ES-I3 (cell line): ENCODE measurements around the gene VPS39.

Experiments used
- H3K36me3 ChIP-seq: 2 replicates; pipeline ENCODE4 v1.6.1; 2013; ENCODE audit warnings: mild to moderate bottlenecking, low read length, control low read depth, moderate library complexity; ENCODE audit not compliant: insufficient read depth
- H3K4me1 ChIP-seq: 2 replicates; pipeline ENCODE4 v1.6.1; 2013; ENCODE audit warnings: mild to moderate bottlenecking, control low read depth, low read length; ENCODE audit not compliant: insufficient read depth
- H3K9ac ChIP-seq: 2 replicates; pipeline ENCODE4 v1.6.1; 2013; ENCODE audit warnings: low read depth, mild to moderate bottlenecking, low read length, moderate library complexity
- H3K9me3 ChIP-seq: 2 replicates; pipeline ENCODE4 v1.6.1; 2013; ENCODE audit warnings: mild to moderate bottlenecking, low read length, moderate library complexity; ENCODE audit not compliant: control insufficient read depth, insufficient read depth

The VPS39 gene

DNA sequence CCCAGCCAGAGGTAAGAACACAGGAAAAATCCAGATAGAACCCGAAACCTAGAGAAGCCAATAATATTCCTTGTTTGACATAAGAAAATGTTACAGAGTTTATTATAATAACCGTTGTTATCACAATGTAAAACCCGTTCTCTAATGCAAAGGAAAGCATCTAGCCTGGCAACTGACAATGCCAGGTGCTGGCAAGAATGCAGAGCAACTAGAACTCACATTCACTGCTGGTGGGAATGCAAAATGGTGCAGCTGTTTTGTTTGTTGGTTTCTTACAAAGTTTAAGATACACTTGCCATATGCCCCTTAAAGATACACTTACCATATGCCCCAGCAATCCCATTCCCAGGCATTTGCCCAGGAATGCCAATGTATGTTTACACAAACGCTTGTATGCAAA, 23.4 kb downstream of the VPS39 start:
- no peaks in the 10 kb centered on the region for H3K4me1 ChIP-seq
- H3K9ac ChIP-seq: no peak overlapping the region
- no peaks in the 10 kb centered on the region; the same call in 1 of the 2 replicates for H3K36me3 ChIP-seq
- no peaks in the 10 kb centered on the region for H3K9me3 ChIP-seq

DNA sequence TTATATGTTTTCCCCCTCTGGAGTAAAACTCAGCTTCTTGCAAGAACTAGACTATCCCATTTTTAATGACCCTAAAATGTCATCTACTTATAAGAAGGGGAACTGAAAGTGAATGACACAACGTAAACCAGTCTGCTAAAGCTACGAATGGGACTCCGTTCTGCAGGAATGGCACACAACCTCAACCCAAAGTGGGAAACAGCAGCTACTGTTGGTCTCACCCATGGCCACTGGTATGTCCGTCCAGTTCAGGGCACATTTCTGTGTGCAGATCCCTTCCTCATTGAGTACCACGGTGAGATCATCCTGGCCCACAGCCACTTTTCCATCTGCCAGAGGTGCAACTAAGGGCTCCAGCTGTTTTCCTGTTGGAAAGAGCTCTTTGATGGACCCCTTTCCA, 23.8 kb downstream of the VPS39 start:
- Histone ChIP-seq H3K9ac (no peak overlapping the region), H3K36me3 (no peaks in the 10 kb centered on the region; the same call in 1 of the 2 replicates), H3K4me1 (no peaks in the 10 kb centered on the region), H3K9me3 (no peaks in the 10 kb centered on the region)

DNA sequence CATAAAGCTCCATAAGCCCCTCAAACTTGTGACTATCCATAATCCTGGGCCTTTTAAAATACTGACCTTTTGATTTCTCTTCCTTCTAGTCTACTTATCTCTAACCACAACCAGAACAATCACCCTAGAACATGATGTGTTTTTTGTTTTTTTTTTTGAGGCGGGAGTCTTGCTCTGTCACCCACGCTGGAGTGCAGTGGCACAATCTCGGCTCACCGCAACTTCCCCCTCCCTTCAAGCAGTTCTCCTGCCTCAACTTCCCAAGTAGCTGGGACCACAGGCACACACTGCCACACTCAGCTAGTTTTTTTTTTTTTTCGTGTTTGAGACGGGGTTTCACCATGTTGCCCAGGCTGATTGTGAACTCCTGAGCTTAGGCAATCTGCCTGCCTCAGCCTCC, 25.1 kb downstream of the VPS39 start:
- Histone ChIP-seq H3K4me1 (no peaks in the 10 kb centered on the region), H3K9ac (no peak overlapping the region), H3K36me3 (no peaks in the 10 kb centered on the region; the same call in 1 of the 2 replicates), H3K9me3 (no peaks in the 10 kb centered on the region)

DNA sequence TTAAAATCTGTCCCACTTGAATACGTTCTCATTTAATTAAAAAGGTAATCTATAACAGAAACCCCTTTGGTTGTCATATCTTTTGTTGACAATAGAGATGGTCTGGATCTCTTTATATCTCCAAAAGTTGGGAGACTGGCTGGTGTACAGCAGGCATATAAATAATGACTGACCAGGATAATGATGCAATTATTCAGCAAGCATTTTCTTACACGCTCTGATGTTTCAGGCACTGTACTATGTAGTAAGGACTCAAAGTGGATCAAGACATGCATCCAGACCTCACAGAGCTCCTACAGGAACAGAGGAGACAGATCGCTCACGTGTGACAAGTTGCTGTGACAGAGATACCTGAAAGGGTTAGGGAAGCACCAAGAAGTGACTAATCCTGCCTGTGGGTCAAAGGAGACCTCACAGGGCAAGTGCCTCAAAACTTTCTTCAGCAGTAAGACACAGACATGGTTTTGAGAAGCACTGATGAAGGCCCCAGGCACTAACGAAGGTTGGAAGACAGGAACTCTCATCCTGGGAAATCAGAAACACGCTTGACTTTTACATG, 25.7 kb downstream of the VPS39 start:
- Histone ChIP-seq H3K4me1 (no peaks in the 10 kb centered on the region), H3K36me3 (no peaks in the 10 kb centered on the region; the same call in 1 of the 2 replicates), H3K9me3 (no peaks in the 10 kb centered on the region), H3K9ac (no peak overlapping the region)

DNA sequence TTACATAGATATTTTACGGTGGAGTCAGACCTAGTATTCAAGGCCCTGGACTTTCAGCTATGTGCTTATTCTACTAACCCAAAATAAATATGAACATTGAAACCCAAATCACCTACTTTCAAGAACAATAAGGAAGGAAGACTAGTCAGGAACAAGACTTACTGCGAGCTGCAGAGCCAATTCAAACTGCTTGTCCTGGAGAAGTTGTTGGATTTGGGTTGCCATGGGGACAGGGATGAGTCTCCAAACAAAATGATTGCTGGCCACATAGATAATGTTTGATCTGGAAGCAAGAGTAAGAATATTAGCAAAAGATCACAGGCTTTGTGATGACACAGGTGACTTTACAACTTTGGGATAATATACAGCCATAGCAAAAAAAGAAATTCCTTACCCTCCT, 30.0 kb downstream of the VPS39 start:
- H3K36me3 ChIP-seq: peaks cover 5% of the 10 kb centered on the region; the same call in 1 of the 2 replicates
- H3K9ac ChIP-seq: no peak overlapping the region
- no peaks in the 10 kb centered on the region for H3K4me1 ChIP-seq
- no peaks in the 10 kb centered on the region for H3K9me3 ChIP-seq

DNA sequence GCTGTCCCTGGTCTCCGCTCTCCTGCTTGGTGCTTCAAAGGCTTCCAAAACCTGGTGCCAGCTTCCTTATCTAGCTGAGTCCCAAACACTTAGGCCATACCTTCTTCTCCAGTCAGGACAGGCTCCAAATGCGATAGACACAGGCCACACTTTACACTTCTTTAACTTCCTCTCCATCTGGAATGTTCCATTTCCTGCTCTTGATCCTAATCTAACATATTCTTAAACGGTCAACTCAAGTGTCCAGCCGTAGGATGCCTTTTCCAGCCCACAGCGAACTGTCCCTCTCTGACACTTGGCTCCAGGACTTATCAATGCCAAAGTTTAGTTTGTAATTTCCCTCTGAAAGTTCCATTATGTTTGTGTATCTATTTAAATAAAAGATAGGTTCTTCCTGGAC, 32.4 kb downstream of the VPS39 start:
- peaks cover 11% of the 10 kb centered on the region; the same call in 1 of the 2 replicates for H3K36me3 ChIP-seq
- no peaks in the 10 kb centered on the region for H3K9me3 ChIP-seq
- no peaks in the 10 kb centered on the region for H3K4me1 ChIP-seq
- H3K9ac ChIP-seq: no peak overlapping the region

DNA sequence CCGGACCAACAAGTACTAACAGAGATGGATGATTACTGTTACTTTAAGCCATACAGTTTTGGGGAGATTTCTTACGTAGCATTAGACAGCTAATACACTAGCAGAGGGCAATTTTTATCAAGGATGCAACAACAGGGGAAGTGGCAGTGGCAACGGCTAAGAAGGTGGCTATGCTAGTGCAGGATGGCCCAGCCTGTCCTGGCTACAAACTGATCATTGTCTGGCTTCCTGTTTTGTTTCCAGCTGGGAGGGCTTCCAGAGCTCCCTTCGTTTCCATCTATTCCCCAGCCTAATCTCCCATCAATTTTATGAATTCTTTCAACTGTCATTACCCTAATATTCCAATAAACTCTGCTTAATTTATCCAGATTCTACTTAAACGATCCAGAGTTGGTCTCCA, 35.6 kb downstream of the VPS39 start:
- Histone ChIP-seq H3K9me3 (no peaks in the 10 kb centered on the region), H3K4me1 (no peaks in the 10 kb centered on the region), H3K36me3 (peaks cover 19% of the 10 kb centered on the region), H3K9ac (no peak overlapping the region)

DNA sequence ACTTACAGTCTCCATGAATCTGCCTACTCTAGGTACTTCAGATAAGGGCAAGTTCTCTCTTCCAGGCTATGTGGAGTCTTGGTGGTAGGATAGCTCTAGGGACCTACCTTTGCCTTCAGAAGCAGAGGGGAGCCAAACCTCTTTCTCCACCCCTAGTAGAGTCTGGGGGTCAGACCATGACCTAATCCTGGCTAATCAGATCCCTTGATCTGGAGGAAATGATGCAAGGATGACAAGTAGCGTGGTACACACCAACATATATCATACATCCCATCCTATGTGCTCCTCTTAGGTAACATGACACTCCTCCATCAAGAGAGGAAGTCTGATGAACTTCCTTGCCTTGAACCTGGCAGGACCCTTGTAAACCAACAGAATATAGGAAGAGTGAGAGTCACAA, 36.3 kb downstream of the VPS39 start:
- Histone ChIP-seq H3K36me3 (peaks cover 24% of the 10 kb centered on the region), H3K4me1 (no peaks in the 10 kb centered on the region), H3K9me3 (no peaks in the 10 kb centered on the region), H3K9ac (no peak overlapping the region)

DNA sequence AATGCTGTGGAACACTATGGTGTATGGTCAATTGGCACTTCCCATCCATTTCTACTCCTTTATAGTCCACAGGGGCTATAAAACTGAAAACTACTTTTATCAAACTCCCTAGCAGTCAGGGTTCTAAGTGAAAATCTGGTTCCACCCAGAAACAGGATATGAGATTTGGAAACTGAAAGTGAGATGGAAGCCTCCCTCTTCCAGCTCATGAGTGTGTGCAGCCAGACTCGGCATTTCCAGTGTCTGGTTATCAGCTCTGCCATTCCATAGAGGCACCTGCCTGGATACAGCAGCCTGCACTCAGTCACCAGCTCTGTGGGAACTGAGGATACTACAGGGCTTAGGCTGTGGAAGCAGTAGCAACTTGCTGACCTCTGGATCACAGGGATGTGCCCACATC, 37.0 kb downstream of the VPS39 start:
- H3K36me3 ChIP-seq: peaks cover 25% of the 10 kb centered on the region
- no peak overlapping the region for H3K9ac ChIP-seq
- H3K4me1 ChIP-seq: no peaks in the 10 kb centered on the region
- H3K9me3 ChIP-seq: no peaks in the 10 kb centered on the region

DNA sequence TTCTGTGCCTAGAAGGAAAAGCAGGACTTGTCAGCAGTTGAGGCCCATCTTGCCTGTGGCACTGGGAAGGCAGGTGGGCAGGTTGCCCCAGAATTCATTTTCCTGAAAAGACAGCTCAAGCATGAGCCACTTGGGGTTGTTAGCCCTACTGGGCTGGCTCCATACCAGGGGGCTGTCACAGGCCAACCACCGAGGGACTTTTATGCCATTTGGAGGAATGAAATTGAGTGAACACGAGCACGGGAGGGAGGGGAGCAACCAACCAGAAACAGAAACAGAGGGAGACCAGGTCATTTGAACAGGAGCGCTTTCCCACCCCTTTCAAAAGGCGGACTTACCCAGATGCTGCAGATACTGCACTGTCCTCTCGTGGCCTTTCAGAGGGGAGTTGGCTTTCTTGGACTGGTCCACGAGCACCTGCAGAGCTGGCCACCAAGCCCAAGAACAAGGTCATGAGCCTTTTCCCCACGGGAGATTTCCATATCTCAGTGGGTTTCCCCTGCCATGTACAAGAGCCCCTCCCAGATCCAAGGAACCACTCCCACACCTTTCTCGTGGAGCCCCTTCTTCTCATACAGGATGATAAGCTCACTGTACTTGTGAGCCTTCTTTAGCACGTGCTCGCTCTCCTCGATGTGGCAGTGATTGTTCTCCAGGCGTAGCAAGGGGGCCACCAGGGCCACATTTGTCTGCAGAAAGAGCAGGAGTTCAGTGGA, 41.7 kb downstream of the VPS39 start:
- no peak overlapping the region for H3K9ac ChIP-seq
- H3K9me3 ChIP-seq: no peaks in the 10 kb centered on the region
- peaks cover 36% of the 10 kb centered on the region for H3K36me3 ChIP-seq
- no peaks in the 10 kb centered on the region for H3K4me1 ChIP-seq

DNA sequence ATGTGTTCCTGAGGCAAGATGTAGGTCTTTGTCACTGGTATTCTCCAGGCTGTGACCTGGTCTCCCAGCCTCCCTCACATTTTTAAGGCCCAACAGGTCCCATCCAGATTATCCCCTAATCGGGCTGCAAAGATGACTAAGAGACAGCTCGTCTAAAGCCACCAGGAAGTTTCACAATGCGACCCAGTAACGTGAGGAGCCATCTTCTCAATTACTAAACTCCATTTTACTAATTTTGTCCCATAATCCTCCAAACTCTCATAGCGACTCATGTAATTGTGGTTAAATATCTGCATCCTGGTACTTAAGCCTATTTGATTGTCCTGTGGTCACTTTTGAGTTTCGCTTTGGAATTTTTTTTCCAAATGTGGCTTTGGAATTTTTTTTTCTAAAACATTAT, 43.0 kb downstream of the VPS39 start:
- Histone ChIP-seq H3K9ac (no peak overlapping the region), H3K36me3 (peaks cover 38% of the 10 kb centered on the region), H3K4me1 (no peaks in the 10 kb centered on the region), H3K9me3 (no peaks in the 10 kb centered on the region)

DNA sequence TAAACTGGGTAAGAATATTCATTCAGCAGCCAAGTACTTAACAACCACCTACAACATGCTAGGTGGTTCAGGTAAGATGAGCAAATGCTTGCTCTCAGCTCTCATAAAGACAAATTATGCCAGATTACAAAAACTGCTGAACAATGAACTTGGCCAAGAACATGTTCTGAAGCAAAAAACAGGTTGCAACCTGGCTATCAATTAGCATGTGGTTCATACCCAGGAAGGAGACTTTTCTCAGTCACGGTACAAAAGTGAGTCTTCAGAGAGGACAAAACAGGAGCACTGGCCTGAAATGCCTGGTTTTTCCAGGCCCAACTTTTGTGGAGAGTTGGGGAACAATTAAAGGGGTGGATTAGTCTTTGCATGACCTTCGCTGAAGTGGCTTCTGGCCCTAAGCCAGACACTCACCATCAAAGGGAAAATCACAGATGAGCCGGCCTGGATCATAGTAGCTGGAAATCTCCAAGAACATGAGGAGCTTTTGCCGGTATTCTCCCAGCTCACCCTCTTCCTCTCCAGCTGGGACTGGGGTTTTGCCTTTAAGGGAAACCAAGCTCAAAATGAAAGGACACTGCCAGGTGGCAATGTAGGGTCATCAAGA, 44.1 kb downstream of the VPS39 start:
- Histone ChIP-seq H3K9me3 (no peaks in the 10 kb centered on the region), H3K4me1 (no peaks in the 10 kb centered on the region), H3K9ac (no peak overlapping the region), H3K36me3 (peaks cover 41% of the 10 kb centered on the region)

DNA sequence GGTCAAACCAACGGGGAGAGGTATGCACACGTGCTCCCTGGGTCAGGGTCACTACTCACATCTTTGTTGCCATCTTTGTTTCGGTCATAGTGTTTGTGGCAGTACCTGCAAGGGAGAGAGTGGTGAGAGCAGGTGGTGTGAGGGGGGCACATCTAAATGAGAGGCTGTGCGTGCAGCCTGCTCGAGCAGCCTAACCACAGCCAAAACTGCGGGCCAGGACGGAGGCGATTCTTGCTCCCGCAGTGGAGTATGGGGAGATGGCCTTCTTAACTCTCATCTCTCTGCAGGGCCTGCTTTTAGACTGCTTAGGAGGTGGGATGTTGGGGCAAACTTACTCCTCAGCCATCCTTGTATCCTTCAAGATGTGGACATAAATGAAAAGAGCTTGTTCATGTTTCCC, 44.8 kb downstream of the VPS39 start:
- Histone ChIP-seq H3K9ac (no peak overlapping the region), H3K9me3 (no peaks in the 10 kb centered on the region), H3K4me1 (no peaks in the 10 kb centered on the region), H3K36me3 (peaks cover 40% of the 10 kb centered on the region)

DNA sequence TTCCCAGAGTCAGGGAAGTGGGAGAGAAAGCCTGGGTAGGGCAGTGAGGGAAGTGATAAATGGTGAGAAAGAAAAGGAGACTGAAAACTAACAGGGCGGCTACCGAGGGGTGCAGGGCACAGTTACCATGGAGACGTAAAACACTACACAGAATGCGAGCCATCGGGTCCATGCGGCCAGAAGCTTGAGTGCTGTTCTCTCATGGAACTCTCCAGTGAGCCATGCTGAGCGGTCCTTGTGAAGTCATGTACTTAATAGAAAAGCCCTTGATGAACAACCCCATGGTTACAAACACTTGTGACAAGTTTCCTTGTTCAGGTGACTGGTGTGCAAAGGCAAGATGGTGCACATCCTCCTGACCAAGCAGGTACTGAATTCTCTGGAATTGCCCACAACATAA, 48.0 kb downstream of the VPS39 start:
- no peak overlapping the region for H3K9ac ChIP-seq
- no peaks in the 10 kb centered on the region for H3K9me3 ChIP-seq
- peaks cover 9% of the 10 kb centered on the region for H3K4me1 ChIP-seq
- H3K36me3 ChIP-seq: peaks cover 23% of the 10 kb centered on the region

DNA sequence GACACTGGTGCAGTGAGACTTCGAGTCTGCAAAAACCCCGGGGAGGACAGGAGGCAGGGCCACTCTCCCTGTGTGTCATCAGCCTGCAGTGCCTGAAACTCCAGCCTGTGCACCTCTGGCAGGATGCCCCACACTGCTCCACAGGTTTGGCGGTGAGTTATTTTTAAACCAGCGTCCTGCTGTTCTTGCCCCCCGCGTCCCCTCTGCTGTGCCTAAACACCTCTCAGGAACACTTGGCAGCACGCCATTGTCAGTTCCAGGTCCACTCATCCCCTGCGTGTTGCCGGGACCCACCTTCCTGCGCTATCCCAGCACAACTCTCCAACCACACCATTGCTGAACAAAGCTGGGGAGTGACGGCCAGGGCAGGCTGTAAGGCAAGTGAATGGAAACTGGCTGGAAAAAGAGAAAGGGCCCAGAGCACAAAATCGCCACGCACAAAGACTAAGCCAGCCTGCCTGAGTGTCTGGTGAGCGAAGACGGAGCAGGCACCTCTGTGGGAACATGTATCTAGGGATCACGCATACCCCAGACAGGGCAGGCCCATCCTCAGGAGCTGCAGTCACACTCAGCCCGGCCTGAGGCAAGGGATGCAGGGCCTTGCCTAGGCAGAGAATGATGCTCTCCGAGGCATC, 48.6 kb downstream of the VPS39 start:
- Histone ChIP-seq H3K36me3 (peaks cover 21% of the 10 kb centered on the region), H3K4me1 (peaks cover 9% of the 10 kb centered on the region)

More for the DNA sequence above, 48.6 kb downstream of the VPS39 start:
- no peak overlapping the region for H3K9ac ChIP-seq
- no peaks in the 10 kb centered on the region for H3K9me3 ChIP-seq
